Left ventricle myocardium inferior (tissue), 1 donor: Measurements from ENCODE around the gene GLYR1. TPM values are rescaled to one million over a fixed set of nuclear protein-coding genes. Genes with fewer than 3 reads are reported as not detected.
A peak's percentile ranks its signal among the peaks of the same experiment; 100 is the strongest.

Source experiments
- DNase-seq: peaks from one replicate; pipeline ENCODE4 v3.0.0-alpha.2; 2020
- H3K27ac ChIP-seq: fragments of 200-600 bp; replicated peaks from 2 replicates; pipeline ENCODE4 v1.8.0; 2021
- H3K27me3 ChIP-seq: fragments of 200-600 bp; 2 replicates; pipeline ENCODE4 v1.8.0; 2021; ENCODE audit warnings: low read depth
- H3K36me3 ChIP-seq: fragments of 200-600 bp; 2 replicates; pipeline ENCODE4 v1.8.0; 2021
- H3K4me1 ChIP-seq: fragments of 200-600 bp; 2 replicates; pipeline ENCODE4 v1.8.0; 2021
- H3K4me3 ChIP-seq: fragments of 200-600 bp; 2 replicates; pipeline ENCODE4 v1.8.0; 2021; ENCODE audit warnings: mild to moderate bottlenecking, moderate library complexity
- H3K9me3 ChIP-seq: fragments of 200-600 bp; replicated peaks from 2 replicates; pipeline ENCODE4 v1.8.0; 2021
- CTCF ChIP-seq: fragments of 200-600 bp; IDR thresholded peaks from 2 replicates; pipeline ENCODE4 v1.8.0; 2021; ENCODE audit warnings: antibody characterized with exemption, mild to moderate bottlenecking, borderline replicate concordance
- intact Hi-C: fragments of 100-400 bp; cut with micrococcal nuclease; formaldehyde crosslinking; loops from one replicate; pipeline ENCODE4 v1.11.0; 2022
- total RNA-seq: library from RNA; stranded (reverse); fragmentation: NEBNext Ultra II Directional; extraction: Animal tissue kit (Norgen Biotek cat#: 25700); gene quantifications from one replicate; pipeline ENCODE4 v1.2.1, GENCODE V29; 2021
- donor health status: DM: no; HTN: yes; CAD: no; lungs with severe emphysema.

The GLYR1 gene
- total RNA-seq, 1 donor from 2014 or later = 86.7 TPM

DNA sequence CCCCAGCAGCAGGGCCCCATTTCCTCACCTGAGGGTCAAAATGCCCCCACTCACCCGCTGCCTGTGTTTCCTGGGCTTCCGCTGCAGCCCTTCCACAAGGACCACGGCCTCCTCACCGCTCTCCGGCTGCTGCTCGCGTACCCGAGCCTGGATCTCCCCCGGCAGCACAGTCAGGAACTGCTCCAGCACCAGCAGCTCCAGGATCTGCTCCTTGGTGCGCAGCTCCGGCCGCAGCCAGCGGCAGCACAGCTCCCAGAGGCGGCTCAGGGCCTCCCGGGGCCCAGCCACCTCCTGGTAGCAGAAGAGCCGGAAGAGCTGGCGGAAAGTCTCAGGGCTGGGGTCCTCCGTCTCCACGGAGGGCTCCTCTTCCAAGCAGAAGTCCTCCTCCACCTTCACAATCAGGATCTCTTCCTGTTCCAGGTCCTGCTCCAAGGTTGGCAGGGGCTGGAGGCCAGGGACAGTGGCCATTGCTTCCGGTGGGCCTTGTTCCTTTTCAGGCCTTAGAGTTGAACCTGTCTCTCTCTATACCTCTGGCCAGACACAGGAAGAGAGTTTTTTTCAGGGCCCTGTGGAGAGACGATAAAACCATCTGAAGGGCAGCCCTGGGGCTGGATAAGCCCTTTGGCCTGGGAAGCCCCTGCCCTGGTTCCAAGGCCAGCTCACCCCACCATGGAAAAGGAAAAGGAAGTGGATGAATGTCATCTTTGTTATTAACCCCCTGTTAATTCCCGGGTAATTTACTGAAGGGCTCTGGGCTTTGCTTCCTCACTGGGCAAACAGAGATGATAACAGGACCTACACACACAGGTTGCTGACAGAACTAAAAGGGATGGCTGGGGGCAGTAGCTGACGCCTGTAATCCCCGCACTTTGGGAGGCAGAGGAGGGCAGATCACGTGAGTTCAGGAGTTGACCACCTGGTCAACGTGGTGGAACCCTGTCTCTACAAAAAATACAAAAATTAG lies 81.3 kb downstream of the GLYR1 start:
- no peaks in the 10 kb centered on the region for H3K9me3 ChIP-seq
- H3K4me3 ChIP-seq = peak overlapping the region; percentile 86
- H3K36me3 ChIP-seq = peaks cover 41% of the 10 kb centered on the region
- peak overlapping the region; percentile 91 for H3K27ac ChIP-seq
- DNase-seq = no peak
- intact Hi-C loops = no loop called here
- H3K27me3 ChIP-seq = no peaks in the 10 kb centered on the region
- H3K4me1 ChIP-seq = peaks cover 44% of the 10 kb centered on the region
- TF ChIP-seq CTCF = no peak

DNA sequence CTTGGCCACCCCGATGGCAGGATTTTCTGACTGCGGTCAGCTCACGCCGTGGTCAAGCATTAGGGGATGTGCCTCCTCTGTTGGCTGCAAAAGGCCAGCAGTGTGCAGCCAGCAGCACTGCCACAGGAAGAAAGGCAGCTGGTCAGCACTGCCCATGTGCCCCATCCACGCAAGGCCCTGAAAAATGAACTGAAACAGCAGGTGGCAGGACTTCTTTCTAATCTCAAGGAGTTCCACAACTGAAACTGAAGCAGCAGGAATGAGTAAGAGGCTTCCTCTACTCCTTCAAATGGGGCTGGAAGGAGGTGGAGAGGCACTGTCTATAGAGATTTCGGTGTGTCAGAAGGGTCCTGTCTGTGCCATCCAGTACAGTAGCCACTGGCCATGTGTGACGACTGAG lies 83.3 kb downstream of the GLYR1 start:
- H3K4me3 ChIP-seq = no peak overlapping the region
- no peak overlapping the region for H3K27ac ChIP-seq
- TF ChIP-seq CTCF = no peak
- no peaks in the 10 kb centered on the region for H3K9me3 ChIP-seq
- peaks cover 41% of the 10 kb centered on the region for H3K4me1 ChIP-seq
- H3K36me3 ChIP-seq = peaks cover 61% of the 10 kb centered on the region
- DNase-seq = no peak
- no peaks in the 10 kb centered on the region for H3K27me3 ChIP-seq
- intact Hi-C loops = no loop called here

GRCh38 chr16:4762205-4762604 lies 84.9 kb downstream of the GLYR1 start:
- Histone ChIP-seq H3K27me3 (no peaks in the 10 kb centered on the region), H3K36me3 (peaks cover 77% of the 10 kb centered on the region), H3K4me1 (peaks cover 28% of the 10 kb centered on the region), H3K4me3 (no peak overlapping the region), H3K27ac (no peak overlapping the region), H3K9me3 (no peaks in the 10 kb centered on the region)
- no peak for TF ChIP-seq CTCF
- intact Hi-C loops = no loop called here
- no peak for DNase-seq

DNA sequence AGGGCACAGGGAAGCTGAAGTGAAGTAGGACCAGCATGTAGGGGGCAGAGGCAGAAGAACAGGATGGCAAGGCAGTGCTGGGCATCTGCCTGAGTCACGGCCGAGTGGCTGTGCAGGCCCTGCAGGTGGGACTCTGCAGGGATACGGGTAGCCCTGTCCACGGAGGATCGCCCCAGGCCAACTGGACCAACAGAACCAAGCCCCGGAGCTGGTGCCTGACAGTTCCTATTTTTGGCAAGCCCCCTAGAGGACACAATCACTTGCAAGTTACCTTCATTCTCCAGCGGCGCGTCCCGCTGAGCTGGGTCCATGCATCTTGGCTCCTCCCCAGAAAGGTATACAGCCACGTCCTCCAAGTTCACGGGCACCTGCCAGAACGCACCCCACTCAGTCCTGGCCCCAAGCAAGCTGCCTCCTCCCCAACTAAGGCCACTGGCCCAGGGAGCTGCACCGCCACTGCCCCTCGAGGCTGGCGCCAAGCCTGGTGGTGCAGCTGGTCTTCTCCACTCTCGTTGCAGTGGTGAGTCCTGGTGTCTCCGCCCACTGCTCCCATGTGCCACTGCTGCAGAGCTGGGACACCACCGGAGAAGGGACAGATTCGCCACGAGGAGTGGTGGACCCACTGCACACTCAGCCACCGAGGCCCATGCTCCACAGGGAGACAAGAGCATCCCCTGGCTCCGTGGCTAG lies 86.7 kb downstream of the GLYR1 start:
- intact Hi-C loops = no loop called here
- no peak for DNase-seq

More for the DNA sequence above, 86.7 kb downstream of the GLYR1 start:
- Histone ChIP-seq H3K36me3 (peaks cover 94% of the 10 kb centered on the region), H3K27ac (no peak overlapping the region), H3K4me1 (peaks cover 12% of the 10 kb centered on the region), H3K9me3 (no peaks in the 10 kb centered on the region), H3K27me3 (no peaks in the 10 kb centered on the region), H3K4me3 (no peak overlapping the region)
- no peak for TF ChIP-seq CTCF
